ENCODE results near the gene CYBA. TPM values are rescaled to one million over a fixed set of nuclear protein-coding genes. Genes with fewer than 3 reads are reported as not detected.

CYBA gene
- total RNA-seq, 2 experiments from 2014 or later, result 227 to 229 TPM

Other genes with a start within 250 kb of the CYBA start
- gene ZFPM1, start 197.8 kb downstream of the CYBA start, total RNA-seq, result 10 to 100 TPM; 14.3 to 14.7 TPM
- 10 to 100 TPM; 88.0 to 94.2 TPM for gene ZC3H18, start 80.7 kb downstream of the CYBA start, total RNA-seq
- not detected for gene IL17C, start 12.5 kb downstream of the CYBA start, total RNA-seq
- gene MVD, start 12.0 kb upstream of the CYBA start, total RNA-seq, result 10 to 100 TPM; 66.5 to 68.5 TPM
- 1 to 10 TPM; 2.3 TPM for gene SNAI3, start 35.5 kb upstream of the CYBA start, total RNA-seq
- gene RNF166, start 55.4 kb upstream of the CYBA start, total RNA-seq, result 10 to 100 TPM; 48.8 to 52.6 TPM
- gene CTU2, start 55.5 kb upstream of the CYBA start, total RNA-seq, result 10 to 100 TPM; 66.6 to 66.8 TPM
- 100 to 1,000 TPM; 217 to 219 TPM for gene PIEZO1, start 134.2 kb upstream of the CYBA start, total RNA-seq
- 100 to 1,000 TPM; 110 to 119 TPM for gene CDT1, start 152.7 kb upstream of the CYBA start, total RNA-seq
- gene APRT, start 160.9 kb upstream of the CYBA start, total RNA-seq, result 100 to 1,000 TPM; 325 to 330 TPM
- 10 to 100 TPM; 18.3 to 19.0 TPM for gene GALNS, start 205.9 kb upstream of the CYBA start, total RNA-seq
- gene TRAPPC2L, start 206.1 kb upstream of the CYBA start, total RNA-seq, result 100 to 1,000 TPM in 1 of 2 experiments, 10 to 100 TPM in 1; 97.2 to 103 TPM
- not detected for gene PABPN1L, start 215.6 kb upstream of the CYBA start, total RNA-seq